Hepatocyte (in vitro differentiated cells): Measurements from ENCODE around the gene ARMC2.

Experiments used
- CTCF ChIP-seq: fragments of 200-600 bp; sonication (generic); IDR thresholded peaks from 2 replicates; pipeline ENCODE4 v1.5.1; 2016; ENCODE audit warnings: antibody characterized with exemption, mild to moderate bottlenecking; ENCODE audit not compliant: poor library complexity
- EZH2 ChIP-seq: fragments of 200-600 bp; sonication (generic); IDR thresholded peaks from 2 replicates; pipeline ENCODE4 v1.6.1; 2016; ENCODE audit warnings: antibody characterized with exemption, mild to moderate bottlenecking, borderline replicate concordance

- TF ChIP-seq CTCF (no peak), EZH2 (no peak)
Measured at GRCh38 chr6:108915258-108915657, 67.0 kb downstream of the ARMC2 start.
